Keratinocyte (primary cell): ENCODE data around the gene CACNA1B. TPM values are rescaled to one million over a fixed set of nuclear protein-coding genes. Genes with fewer than 3 reads are reported as not detected.

Experiments
- DNase-seq: peaks from one replicate; pipeline ENCODE4 v3.0.0-alpha.2; 2011; ENCODE audit warnings: low read depth, missing footprints, low spot score
- FAIRE-seq: peaks from 2 replicates; lab custom pipeline; 2011; peaks lifted over from hg19 to GRCh38; lab: Jason Lieb, UNC
- H2AFZ ChIP-seq: 2 replicates; pipeline ENCODE4 v1.6.0; 2012; ENCODE audit warnings: low read length, control low read depth, inconsistent platforms; ENCODE audit not compliant: control insufficient read depth
- H3K27ac ChIP-seq: 2 replicates; pipeline ENCODE4 v1.5.1; 2011; ENCODE audit warnings: low read length; ENCODE audit not compliant: control insufficient read depth, insufficient read depth
- H3K27me3 ChIP-seq: 3 replicates; pipeline ENCODE4 v1.6.0; 2011; ENCODE audit warnings: low read length; ENCODE audit not compliant: control insufficient read depth, insufficient read depth; ENCODE audit errors: extremely low read depth
- H3K36me3 ChIP-seq, 2 experiments: 2 replicates in 1 of 2; 3 replicates in 1 of 2; pipeline ENCODE4 v1.5.1; 2011; ENCODE audit warnings: low read length in 2 of 2, mild to moderate bottlenecking in 1 of 2; ENCODE audit not compliant: control insufficient read depth in 2 of 2, insufficient read depth in 2 of 2; ENCODE audit errors: extremely low read depth in 1 of 2
- H3K4me1 ChIP-seq: 3 replicates; pipeline ENCODE4 v1.5.1; 2011; ENCODE audit warnings: low read length; ENCODE audit not compliant: control insufficient read depth, insufficient read depth; ENCODE audit errors: extremely low read depth
- H3K4me2 ChIP-seq: 3 replicates; pipeline ENCODE4 v1.6.0; 2011; ENCODE audit warnings: low read depth, low read length; ENCODE audit not compliant: control insufficient read depth, insufficient read depth; ENCODE audit errors: extremely low read depth
- H3K4me3 ChIP-seq, 3 experiments: fragments of 200-600 bp in 1 of 3; sonication (generic) in 1 of 3; 2 replicates in 2 of 3; 3 replicates in 1 of 3; pipeline ENCODE4 v1.5.1; 2011 to 2016; ENCODE audit warnings: low read length in 3 of 3, mild to moderate bottlenecking in 3 of 3, control low read depth in 2 of 3, inconsistent platforms in 1 of 3, low read depth in 1 of 3, mixed read lengths in 1 of 3, mixed run types in 1 of 3, moderate library complexity in 1 of 3; ENCODE audit not compliant: control insufficient read depth in 2 of 3, insufficient read depth in 2 of 3; ENCODE audit errors: extremely low read depth in 1 of 3
- H3K79me2 ChIP-seq: 2 replicates; pipeline ENCODE4 v1.6.0; 2012; ENCODE audit warnings: low read length; ENCODE audit not compliant: control insufficient read depth, insufficient read depth
- H3K9ac ChIP-seq: 3 replicates; pipeline ENCODE4 v1.6.0; 2011; ENCODE audit warnings: low read length; ENCODE audit not compliant: control insufficient read depth, insufficient read depth; ENCODE audit errors: extremely low read depth
- H3K9me1 ChIP-seq: 3 replicates; pipeline ENCODE4 v1.6.0; 2011; ENCODE audit warnings: low read length; ENCODE audit not compliant: control insufficient read depth, insufficient read depth; ENCODE audit errors: extremely low read depth
- H3K9me3 ChIP-seq: 2 replicates; pipeline ENCODE4 v1.5.1; 2012; ENCODE audit warnings: low read depth, low read length; ENCODE audit not compliant: control insufficient read depth
- H4K20me1 ChIP-seq: 3 replicates; pipeline ENCODE4 v1.6.0; 2011; ENCODE audit warnings: low read length; ENCODE audit not compliant: control insufficient read depth, insufficient read depth; ENCODE audit errors: extremely low read depth
- EZH2 ChIP-seq: IDR thresholded peaks from one replicate; pipeline ENCODE4 v1.6.1; 2012; ENCODE audit warnings: inconsistent platforms, mild to moderate bottlenecking, low read length, moderate library complexity
- dilution Hi-C: fragments of 300-500 bp; cut with MboI; formaldehyde crosslinking; loops from one replicate; pipeline ENCODE4 v1.7.0; 2020; ENCODE audit warnings: low sequenced_read_pairs; ENCODE audit not compliant: extremely low pct_ligation_motif_present
- polyA plus RNA-seq, 5 experiments: library from polyadenylated mRNA; depleted of rRNA in 3 of 5; stranded (reverse) in 3 of 5; stranded (forward) in 1 of 5; unstranded in 1 of 5; fragments of >200 nt; gene quantifications; 1 replicate in 1 of 5; 2 replicates in 3 of 5; 3 replicates in 1 of 5; pipeline versions ENCODE4 v1.2.1 to v1.2.3, GENCODE V29; 2011 to 2012; ENCODE audit warnings: missing spikeins in 2 of 5, low read depth in 1 of 5, low replicate concordance in 1 of 5
- TF ChIP-seq, protein P1 (sequence below), 3 experiments: IDR thresholded peaks in 1 of 3; conservative IDR thresholded peaks in 1 of 3; optimal IDR thresholded peaks in 1 of 3; 2 replicates in 2 of 3; 3 replicates in 1 of 3; pipeline versions ENCODE3 to v1.5.1; 2011; ENCODE audit warnings: low read length in 3 of 3, mild to moderate bottlenecking in 3 of 3, moderate library complexity in 2 of 3, control low read depth in 1 of 3, inconsistent platforms in 1 of 3; ENCODE audit not compliant: insufficient read depth in 2 of 3; ENCODE audit errors: extremely low read depth in 1 of 3

CACNA1B gene
- polyA plus RNA-seq, 1 donor (not counting 4 experiments of a cell fraction or from before 2014, with no cell fraction given), result 0.01 TPM

DNA sequence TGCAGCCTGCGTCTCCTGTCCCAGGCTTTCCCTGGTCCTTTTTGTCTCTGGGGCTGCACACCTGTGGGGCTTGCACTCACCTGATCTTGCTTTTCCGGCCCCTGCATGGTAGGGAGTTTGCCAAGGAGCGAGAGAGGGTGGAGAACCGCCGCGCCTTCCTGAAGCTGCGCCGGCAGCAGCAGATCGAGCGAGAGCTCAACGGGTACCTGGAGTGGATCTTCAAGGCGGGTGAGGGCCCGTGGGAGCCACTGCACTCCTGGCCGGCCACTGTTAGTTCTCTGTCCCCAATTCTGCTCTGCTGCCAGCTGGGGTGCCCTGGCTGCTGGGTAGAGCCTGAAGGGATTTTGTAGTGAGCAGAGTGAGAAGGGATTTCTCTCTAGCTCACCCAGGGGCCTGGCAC lies 78.0 kb downstream of the CACNA1B start:
- Histone ChIP-seq H3K27me3 (no peaks in the 10 kb centered on the region), H4K20me1 (no peaks in the 10 kb centered on the region), H3K4me2 (no peak overlapping the region), H3K4me1 (no peaks in the 10 kb centered on the region), H3K9me3 (no peaks in the 10 kb centered on the region), H3K9ac (no peak overlapping the region), H2AFZ (no peak overlapping the region), H3K27ac (no peak overlapping the region), H3K9me1 (no peaks in the 10 kb centered on the region), H3K4me3 (no peak overlapping the region), H3K36me3 (no peaks in the 10 kb centered on the region), H3K79me2 (no peaks in the 10 kb centered on the region)
- DNase-seq (no peak), FAIRE-seq (no peak)
- TF ChIP-seq, protein P1, sequence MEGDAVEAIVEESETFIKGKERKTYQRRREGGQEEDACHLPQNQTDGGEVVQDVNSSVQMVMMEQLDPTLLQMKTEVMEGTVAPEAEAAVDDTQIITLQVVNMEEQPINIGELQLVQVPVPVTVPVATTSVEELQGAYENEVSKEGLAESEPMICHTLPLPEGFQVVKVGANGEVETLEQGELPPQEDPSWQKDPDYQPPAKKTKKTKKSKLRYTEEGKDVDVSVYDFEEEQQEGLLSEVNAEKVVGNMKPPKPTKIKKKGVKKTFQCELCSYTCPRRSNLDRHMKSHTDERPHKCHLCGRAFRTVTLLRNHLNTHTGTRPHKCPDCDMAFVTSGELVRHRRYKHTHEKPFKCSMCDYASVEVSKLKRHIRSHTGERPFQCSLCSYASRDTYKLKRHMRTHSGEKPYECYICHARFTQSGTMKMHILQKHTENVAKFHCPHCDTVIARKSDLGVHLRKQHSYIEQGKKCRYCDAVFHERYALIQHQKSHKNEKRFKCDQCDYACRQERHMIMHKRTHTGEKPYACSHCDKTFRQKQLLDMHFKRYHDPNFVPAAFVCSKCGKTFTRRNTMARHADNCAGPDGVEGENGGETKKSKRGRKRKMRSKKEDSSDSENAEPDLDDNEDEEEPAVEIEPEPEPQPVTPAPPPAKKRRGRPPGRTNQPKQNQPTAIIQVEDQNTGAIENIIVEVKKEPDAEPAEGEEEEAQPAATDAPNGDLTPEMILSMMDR (optimal IDR thresholded peaks at IDR 0.05 in 1 of 3, IDR thresholded peaks at IDR 0.05 in 1 of 3, conservative IDR thresholded peaks at IDR 0.05 in 1 of 3; ENCODE audit: extremely low read depth in 1 of 3, insufficient read depth in 2 of 3, low read length in 3 of 3), result no peak
- no peak for TF ChIP-seq EZH2
- dilution Hi-C loops, result no loop called here

DNA sequence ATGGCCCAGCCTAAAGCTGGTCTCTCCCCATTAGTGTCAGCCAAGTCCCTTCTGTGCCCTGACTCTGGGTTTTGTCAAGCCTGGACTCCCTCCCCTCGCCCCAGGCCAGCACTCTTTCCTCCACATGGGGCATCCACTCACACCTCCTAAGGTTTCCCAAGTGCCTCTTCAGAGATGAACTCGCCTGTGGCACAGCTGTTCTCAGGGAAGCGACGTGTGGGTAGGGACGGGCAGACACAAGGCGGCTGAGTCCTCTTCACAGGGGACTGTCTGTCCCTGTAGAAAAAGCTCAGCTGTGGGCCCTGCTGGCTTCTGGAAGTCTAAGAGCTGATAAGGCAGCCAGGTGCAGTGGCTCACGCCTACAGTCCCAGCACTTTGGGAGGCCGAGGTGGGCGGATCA lies 78.5 kb downstream of the CACNA1B start:
- H4K20me1 ChIP-seq, result no peaks in the 10 kb centered on the region
- no peak for FAIRE-seq
- dilution Hi-C loops, result no loop called here

More for the DNA sequence above, 78.5 kb downstream of the CACNA1B start:
- no peak overlapping the region for H3K4me2 ChIP-seq
- H3K4me1 ChIP-seq, result no peaks in the 10 kb centered on the region
- H3K9me3 ChIP-seq, result no peaks in the 10 kb centered on the region
- no peaks in the 10 kb centered on the region for H3K79me2 ChIP-seq
- H3K36me3 ChIP-seq, result no peaks in the 10 kb centered on the region
- no peak overlapping the region for H2AFZ ChIP-seq
- H3K27me3 ChIP-seq, result no peaks in the 10 kb centered on the region
- TF ChIP-seq EZH2, result no peak
- TF ChIP-seq, protein P1 (optimal IDR thresholded peaks at IDR 0.05 in 1 of 3, IDR thresholded peaks at IDR 0.05 in 1 of 3, conservative IDR thresholded peaks at IDR 0.05 in 1 of 3; ENCODE audit: extremely low read depth in 1 of 3, insufficient read depth in 2 of 3, low read length in 3 of 3), result no peak
- H3K27ac ChIP-seq, result no peak overlapping the region
- H3K9ac ChIP-seq, result no peak overlapping the region
- no peaks in the 10 kb centered on the region for H3K9me1 ChIP-seq
- DNase-seq, result no peak
- H3K4me3 ChIP-seq, result no peak overlapping the region
